SU-DHL-6 (cell line): ENCODE data around the gene CEL.

Experiments
- H2AFZ ChIP-seq: fragments of 200-600 bp; sonication (generic); 2 replicates; pipeline ENCODE4 v1.6.1; 2014; ENCODE audit warnings: low read depth, mild to moderate bottlenecking, moderate library complexity, mixed read lengths, antibody characterized with exemption, low read length; ENCODE audit not compliant: severe bottlenecking
- H3F3A ChIP-seq: fragments of 200-600 bp; shearing (Covaris generic); 2 replicates; pipeline ENCODE4 v1.6.0; 2016; ENCODE audit warnings: antibody characterized with exemption, mild to moderate bottlenecking; ENCODE audit not compliant: insufficient read depth
- H3K27ac ChIP-seq: fragments of 200-600 bp; sonication (generic); 2 replicates; pipeline ENCODE4 v1.5.1; 2016; ENCODE audit warnings: low read depth, mild to moderate bottlenecking, low read length, moderate library complexity, mixed read lengths
- H3K27me3 ChIP-seq: fragments of 200-600 bp; sonication (generic), shearing (Covaris generic); 2 replicates; pipeline ENCODE4 v1.6.0; 2014; ENCODE audit warnings: mild to moderate bottlenecking, low read length
- H3K36me3 ChIP-seq: fragments of 200-600 bp; sonication (generic); 2 replicates; pipeline ENCODE4 v1.6.1; 2014; ENCODE audit warnings: mild to moderate bottlenecking, low read length, mixed read lengths
- H3K4me2 ChIP-seq: fragments of 300-600, 200-600 bp; shearing (Covaris generic), sonication (generic); 2 replicates; pipeline ENCODE4 v1.6.0; 2014; ENCODE audit warnings: low read length, low read depth, mild to moderate bottlenecking; ENCODE audit not compliant: poor library complexity, severe bottlenecking
- H3K4me3 ChIP-seq: fragments of 200-600 bp; sonication (generic); 2 replicates; pipeline ENCODE4 v1.5.1; 2014; ENCODE audit warnings: antibody characterized with exemption, low read length, mild to moderate bottlenecking, mixed read lengths; ENCODE audit not compliant: insufficient read depth, poor library complexity, severe bottlenecking
- H3K79me2 ChIP-seq: fragments of 200-600 bp; sonication (generic); 2 replicates; pipeline ENCODE4 v1.6.1; 2014; ENCODE audit warnings: mild to moderate bottlenecking, low read length, moderate library complexity; ENCODE audit not compliant: insufficient read depth
- H3K9ac ChIP-seq: fragments of 200-600 bp; sonication (generic); 2 replicates; pipeline ENCODE4 v1.7.0; 2014; ENCODE audit warnings: mild to moderate bottlenecking, low read length
- H3K9me2 ChIP-seq: fragments of 200-600 bp; sonication (generic); replicated peaks from 2 replicates; pipeline ENCODE4 v1.6.1; 2014; ENCODE audit warnings: low read length; ENCODE audit not compliant: insufficient read depth
- H3K9me3 ChIP-seq: fragments of 200-600 bp; sonication (generic); 2 replicates; pipeline ENCODE4 v1.6.1; 2014; ENCODE audit warnings: low read length, mixed read lengths; ENCODE audit not compliant: insufficient read depth
- H4K20me1 ChIP-seq: fragments of 200-600 bp; sonication (generic); 2 replicates; pipeline ENCODE4 v1.6.1; 2014; ENCODE audit warnings: low read depth, mild to moderate bottlenecking, antibody characterized with exemption, low read length, moderate library complexity, mixed read lengths
- EZH2phosphoT487 ChIP-seq: fragments of 200-600 bp; sonication (generic), shearing (Covaris generic); conservative IDR thresholded peaks from 2 replicates; pipeline ENCODE4 v1.6.1; 2018; ENCODE audit warnings: mild to moderate bottlenecking, antibody characterized with exemption, low read length, moderate library complexity, mixed read lengths
- TF ChIP-seq, protein P1 (sequence below): fragments of 200-600 bp; sonication (generic); IDR thresholded peaks from one replicate; pipeline ENCODE4 v1.5.1; 2017; ENCODE audit warnings: antibody characterized with exemption, mild to moderate bottlenecking, low read length, moderate library complexity; ENCODE audit not compliant: insufficient read depth, poor library complexity, severe bottlenecking

Gene CEL

DNA sequence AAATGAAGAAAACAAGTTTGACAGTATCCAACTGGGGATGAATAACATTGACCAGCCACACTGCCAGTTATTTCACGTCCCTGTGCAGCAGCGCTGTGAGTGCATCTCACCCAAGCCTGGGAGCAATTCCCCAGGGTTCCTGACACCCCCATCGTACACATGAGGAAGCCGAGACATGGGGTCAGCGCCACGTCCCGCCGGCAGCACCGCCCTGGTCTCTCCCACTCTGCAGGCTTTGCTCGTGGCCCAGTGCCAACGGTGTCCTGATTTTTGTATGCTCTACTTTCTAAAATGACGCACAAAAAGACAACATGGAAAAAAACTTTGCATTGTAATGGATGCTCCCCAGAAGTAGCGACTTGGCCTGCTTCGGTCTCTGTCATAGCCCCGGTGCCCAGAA is 16.6 kb upstream of the CEL start:
- Histone ChIP-seq H3K27ac (no peak overlapping the region), H3K79me2 (peaks cover 11% of the 10 kb centered on the region; the same call in 1 of the 2 replicates), H3K4me3 (no peak overlapping the region), H3K9ac (no peak overlapping the region), H3K4me2 (no peak overlapping the region), H4K20me1 (no peaks in the 10 kb centered on the region; the same call in 1 of the 2 replicates), H3K27me3 (no peaks in the 10 kb centered on the region), H3K9me2 (no peaks in the 10 kb centered on the region), H3F3A (no peaks in the 10 kb centered on the region), H3K9me3 (no peaks in the 10 kb centered on the region), H3K36me3 (0 out of 2 replicates have a peak, but pooled peaks cover 3% of the 10 kb centered on the region), H2AFZ (no peak overlapping the region)
- TF ChIP-seq EZH2phosphoT487 = no peak
- TF ChIP-seq, protein P1, sequence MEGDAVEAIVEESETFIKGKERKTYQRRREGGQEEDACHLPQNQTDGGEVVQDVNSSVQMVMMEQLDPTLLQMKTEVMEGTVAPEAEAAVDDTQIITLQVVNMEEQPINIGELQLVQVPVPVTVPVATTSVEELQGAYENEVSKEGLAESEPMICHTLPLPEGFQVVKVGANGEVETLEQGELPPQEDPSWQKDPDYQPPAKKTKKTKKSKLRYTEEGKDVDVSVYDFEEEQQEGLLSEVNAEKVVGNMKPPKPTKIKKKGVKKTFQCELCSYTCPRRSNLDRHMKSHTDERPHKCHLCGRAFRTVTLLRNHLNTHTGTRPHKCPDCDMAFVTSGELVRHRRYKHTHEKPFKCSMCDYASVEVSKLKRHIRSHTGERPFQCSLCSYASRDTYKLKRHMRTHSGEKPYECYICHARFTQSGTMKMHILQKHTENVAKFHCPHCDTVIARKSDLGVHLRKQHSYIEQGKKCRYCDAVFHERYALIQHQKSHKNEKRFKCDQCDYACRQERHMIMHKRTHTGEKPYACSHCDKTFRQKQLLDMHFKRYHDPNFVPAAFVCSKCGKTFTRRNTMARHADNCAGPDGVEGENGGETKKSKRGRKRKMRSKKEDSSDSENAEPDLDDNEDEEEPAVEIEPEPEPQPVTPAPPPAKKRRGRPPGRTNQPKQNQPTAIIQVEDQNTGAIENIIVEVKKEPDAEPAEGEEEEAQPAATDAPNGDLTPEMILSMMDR = no peak

DNA sequence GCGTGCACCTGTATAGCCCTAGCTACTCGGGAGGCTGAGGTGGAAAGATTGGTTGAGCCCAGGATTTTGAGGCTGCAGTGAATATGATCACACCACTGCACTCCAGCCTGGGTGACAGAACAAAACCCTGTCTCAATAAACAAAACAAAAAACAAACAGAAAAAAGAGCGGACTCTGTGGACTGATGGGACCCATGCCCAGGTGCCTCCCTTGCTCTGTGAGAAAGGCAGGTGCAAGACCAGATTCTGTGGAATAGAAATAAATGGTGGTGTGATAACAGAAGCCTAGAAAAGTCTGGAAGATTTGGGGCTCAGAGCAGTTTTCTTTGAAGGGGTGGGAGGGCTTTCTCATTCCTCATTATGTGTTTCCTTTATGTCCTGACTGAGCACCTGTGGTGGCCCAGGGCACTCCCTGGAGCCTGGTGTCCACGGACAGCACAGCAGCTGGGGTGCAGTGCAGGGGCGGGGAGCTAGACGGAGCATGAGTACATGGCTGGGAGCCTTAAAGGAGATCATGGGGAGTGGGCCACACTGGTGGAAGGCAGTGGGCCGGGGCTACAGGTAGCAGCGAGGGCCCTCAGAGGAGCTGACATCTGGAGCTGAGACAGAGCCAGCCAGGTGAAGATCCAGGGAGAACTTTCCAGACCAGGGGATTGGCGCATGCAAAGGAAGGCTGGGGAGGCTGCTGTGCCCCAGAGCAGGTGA is 15.4 kb upstream of the CEL start:
- Histone ChIP-seq H3K9me3 (no peaks in the 10 kb centered on the region), H4K20me1 (no peaks in the 10 kb centered on the region), H3K79me2 (peaks cover 7% of the 10 kb centered on the region; the same call in 1 of the 2 replicates), H3F3A (no peaks in the 10 kb centered on the region), H3K9me2 (no peaks in the 10 kb centered on the region), H2AFZ (no peak overlapping the region), H3K9ac (no peak overlapping the region), H3K4me2 (no peak overlapping the region), H3K4me3 (no peak overlapping the region), H3K27me3 (no peaks in the 10 kb centered on the region), H3K27ac (no peak overlapping the region), H3K36me3 (0 out of 2 replicates have a peak, but pooled peaks cover 3% of the 10 kb centered on the region)
- TF ChIP-seq EZH2phosphoT487 = no peak
- TF ChIP-seq, protein P1 = no peak

DNA sequence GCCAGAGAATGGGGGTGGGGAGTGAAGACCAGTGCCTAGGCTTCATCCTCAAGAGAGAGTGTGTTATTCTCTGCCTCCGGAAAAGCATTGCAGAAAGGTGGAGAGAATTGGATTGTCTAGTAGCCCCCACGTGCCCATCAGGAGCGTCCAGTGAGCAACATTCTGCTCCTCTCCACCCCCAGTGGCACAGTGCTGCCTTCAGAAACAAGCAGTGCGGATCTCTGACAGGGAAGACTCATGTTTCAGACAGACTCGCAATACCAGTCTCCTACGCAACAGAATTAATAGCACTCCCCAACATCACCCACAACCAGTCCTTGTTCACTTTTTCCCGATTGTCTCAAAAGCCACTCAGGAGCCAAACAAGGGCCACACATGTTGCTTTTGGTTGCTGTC is 14.9 kb upstream of the CEL start:
- TF ChIP-seq, protein P1 = no peak
- no peak for TF ChIP-seq EZH2phosphoT487
- Histone ChIP-seq H2AFZ (no peak overlapping the region), H3K4me2 (no peak overlapping the region), H4K20me1 (no peaks in the 10 kb centered on the region), H3K79me2 (peaks cover 1% of the 10 kb centered on the region; the same call in 1 of the 2 replicates), H3K36me3 (0 out of 2 replicates have a peak, but pooled peaks cover 2% of the 10 kb centered on the region), H3K27me3 (no peaks in the 10 kb centered on the region), H3K9ac (no peak overlapping the region), H3K9me3 (no peaks in the 10 kb centered on the region), H3K4me3 (no peak overlapping the region), H3F3A (no peaks in the 10 kb centered on the region), H3K27ac (no peak overlapping the region), H3K9me2 (no peaks in the 10 kb centered on the region)
